IMR-90 (cell line): Measurements from ENCODE around the gene TSC2. TPM values are rescaled to one million over a fixed set of nuclear protein-coding genes. Genes with fewer than 3 reads are reported as not detected.

Experiments
- ATAC-seq: fragments of 200-7000 bp; cut with Tn5 transposase; 2 replicates; pipeline ENCODE4 v1.9.1; 2020; ENCODE audit warnings: low read depth, mild to moderate bottlenecking, moderate library complexity
- BruUV-seq: library from RNA; stranded (reverse); fragments of 400-500 nt; replicated peaks from 2 replicates; lab custom pipeline; 2021; lab: Mats Ljungman, UMichigan
- CTCF ChIA-PET: fragments of 300-600 bp; formaldehyde crosslinking; extraction: SDS; loops from one replicate; lab custom pipeline; 2021; ENCODE audit warnings: antibody characterized with exemption; lab: Yijun Ruan, JAX
- POLR2A ChIA-PET: fragments of 300-600 bp; sonication (Branson Sonifier 250); formaldehyde crosslinking; loops from one replicate; lab custom pipeline; 2022; ENCODE audit warnings: antibody characterized with exemption; ENCODE audit not compliant: unreplicated experiment; lab: Charles Lee
- DNase-seq: peaks from one replicate; pipeline ENCODE4 v3.0.0; 2013
- H2AFZ ChIP-seq: replicated peaks from 2 replicates; pipeline ENCODE3; 2013; ENCODE audit warnings: low read length, mild to moderate bottlenecking; ENCODE audit not compliant: poor library complexity
- H2AK5ac ChIP-seq: 2 replicates; pipeline ENCODE4 v1.6.1; 2013; ENCODE audit warnings: low read depth, low read length, inconsistent platforms
- H2AK9ac ChIP-seq: replicated peaks from 2 replicates; pipeline ENCODE3; 2013; ENCODE audit warnings: mild to moderate bottlenecking, low read depth, low read length, moderate library complexity; ENCODE audit not compliant: poor library complexity
- H2BK120ac ChIP-seq: 2 replicates; pipeline ENCODE4 v1.6.1; 2013; ENCODE audit warnings: low read depth, low read length, inconsistent platforms
- H2BK15ac ChIP-seq: 3 replicates; pipeline ENCODE4 v1.6.1; 2013; ENCODE audit warnings: low read depth, low read length, inconsistent platforms
- H2BK20ac ChIP-seq: 2 replicates; pipeline ENCODE4 v1.6.1; 2013; ENCODE audit warnings: low read depth, mild to moderate bottlenecking, inconsistent platforms, low read length, moderate library complexity
- H2BK5ac ChIP-seq: 2 replicates; pipeline ENCODE4 v1.6.1; 2013; ENCODE audit warnings: mild to moderate bottlenecking, low read depth, low read length, inconsistent platforms; ENCODE audit not compliant: poor library complexity, severe bottlenecking
- H3K14ac ChIP-seq: replicated peaks from 2 replicates; pipeline ENCODE4 v1.6.1; 2013; ENCODE audit warnings: low read depth, low read length, inconsistent platforms
- H3K18ac ChIP-seq: 2 replicates; pipeline ENCODE4 v1.6.1; 2013; ENCODE audit warnings: low read depth, low read length, control low read depth
- H3K23ac ChIP-seq: 2 replicates; pipeline ENCODE4 v1.6.1; 2013; ENCODE audit warnings: low read depth, low read length, inconsistent platforms
- H3K27ac ChIP-seq: 2 replicates; pipeline ENCODE4 v1.5.1; 2013; ENCODE audit warnings: mild to moderate bottlenecking, control low read depth, low read length; ENCODE audit not compliant: insufficient read depth
- H3K27me3 ChIP-seq: 2 replicates; pipeline ENCODE4 v1.6.1; 2013; ENCODE audit warnings: low read length; ENCODE audit not compliant: control insufficient read depth, insufficient read depth
- H3K36me3 ChIP-seq: 2 replicates; pipeline ENCODE4 v1.6.1; 2013; ENCODE audit warnings: low read length, mixed read lengths; ENCODE audit not compliant: control insufficient read depth, insufficient read depth
- H3K4ac ChIP-seq: 2 replicates; pipeline ENCODE4 v1.6.1; 2013; ENCODE audit warnings: low read depth, low read length, inconsistent platforms
- H3K4me1 ChIP-seq: 2 replicates; pipeline ENCODE4 v1.6.1; 2013; ENCODE audit warnings: low read length, mixed read lengths; ENCODE audit not compliant: control insufficient read depth, insufficient read depth
- H3K4me2 ChIP-seq: 2 replicates; pipeline ENCODE4 v1.6.1; 2013; ENCODE audit warnings: low read depth, mild to moderate bottlenecking, control low read depth, low read length, moderate library complexity
- H3K4me3 ChIP-seq: 2 replicates; pipeline ENCODE4 v1.5.1; 2013; ENCODE audit warnings: low read depth, mild to moderate bottlenecking, control low read depth, low read length, moderate library complexity; ENCODE audit not compliant: insufficient read depth
- H3K56ac ChIP-seq: 2 replicates; pipeline ENCODE4 v1.6.1; 2013; ENCODE audit warnings: low read length, inconsistent platforms; ENCODE audit not compliant: insufficient read depth; ENCODE audit errors: extremely low read depth
- H3K79me1 ChIP-seq, 2 experiments: 2 replicates each; pipeline ENCODE4 v1.6.1; 2013; ENCODE audit warnings: low read length in 2 of 2, inconsistent platforms in 1 of 2, low read depth in 1 of 2
- H3K9ac ChIP-seq: 2 replicates; pipeline ENCODE4 v1.6.1; 2013; ENCODE audit warnings: low read depth, low read length, control low read depth
- H3K9me1 ChIP-seq: 2 replicates; pipeline ENCODE4 v1.6.1; 2013; ENCODE audit warnings: low read length, inconsistent platforms; ENCODE audit not compliant: insufficient read depth
- H3K9me3 ChIP-seq: 2 replicates; pipeline ENCODE4 v1.6.1; 2013; ENCODE audit warnings: low read length; ENCODE audit not compliant: control insufficient read depth, insufficient read depth
- H4K20me1 ChIP-seq: 2 replicates; pipeline ENCODE4 v1.6.1; 2013; ENCODE audit warnings: low read length, inconsistent platforms; ENCODE audit not compliant: insufficient read depth
- H4K5ac ChIP-seq: 2 replicates; pipeline ENCODE4 v1.6.1; 2013; ENCODE audit warnings: mild to moderate bottlenecking, low read depth, low read length, control low read depth
- H4K8ac ChIP-seq, 2 experiments: 2 replicates each; pipeline ENCODE4 v1.6.1; 2013; ENCODE audit warnings: low read depth in 2 of 2, low read length in 2 of 2, control low read depth in 1 of 2, inconsistent platforms in 1 of 2
- H4K91ac ChIP-seq: 2 replicates; pipeline ENCODE4 v1.6.1; 2013; ENCODE audit warnings: low read depth, low read length, inconsistent platforms; ENCODE audit not compliant: insufficient read depth
- CHD1 ChIP-seq: IDR thresholded peaks from 2 replicates; pipeline ENCODE4 v1.6.1; 2012; ENCODE audit warnings: low read depth, low read length, improper control_type of control experiment
- ELK1 ChIP-seq: fragments of 150-350 bp; IDR thresholded peaks from 2 replicates; pipeline ENCODE4 v1.6.1; 2016; ENCODE audit warnings: low read depth, mild to moderate bottlenecking, low read length, moderate library complexity, borderline replicate concordance
- FOS ChIP-seq: fragments of 150-350 bp; IDR thresholded peaks from 2 replicates; pipeline ENCODE4 v1.6.1; 2016; ENCODE audit warnings: low read depth, low read length
- MXI1 ChIP-seq: IDR thresholded peaks from 2 replicates; pipeline ENCODE4 v1.6.1; 2012; ENCODE audit warnings: low read depth, mild to moderate bottlenecking, low read length, moderate library complexity, borderline replicate concordance
- POLR2A ChIP-seq: IDR thresholded peaks from 2 replicates; pipeline ENCODE4 v1.6.1; 2012; ENCODE audit warnings: mild to moderate bottlenecking, low read depth, low read length
- RFX5 ChIP-seq: IDR thresholded peaks from 2 replicates; pipeline ENCODE4 v1.8.0; 2012; ENCODE audit warnings: low read depth, mild to moderate bottlenecking, low read length, moderate library complexity
- WGBS, 2 experiments: methylation state at CpG; one replicate each; pipeline versions ENCODE4 v1.1.5 to v1.1.7; 2013; ENCODE audit warnings: missing lambda C conversion rate in 2 of 2; ENCODE audit not compliant: insufficient read length in 1 of 2; ENCODE audit errors: extremely low coverage in 2 of 2; 5-methylcytosine and 5-hydroxymethylcytosine counted together
- dilution Hi-C: fragments of 300-500 bp; cut with HindIII; formaldehyde crosslinking; loops from one replicate; pipeline ENCODE4 v1.14.3; 2018; ENCODE audit warnings: low sequenced_read_pairs; ENCODE audit not compliant: unreplicated experiment
- in situ Hi-C: fragments of 300-500 bp; cut with MboI; formaldehyde crosslinking; loops from 3 replicates; pipeline ENCODE4 v1.14.3; 2019; ENCODE audit warnings: low sequenced_read_pairs, inconsistent platforms, mixed read lengths
- intact Hi-C: fragments of 100-400 bp; cut with micrococcal nuclease; formaldehyde crosslinking; loops from 2 replicates; pipeline ENCODE4 v1.10.0; 2022
- polyA plus RNA-seq, 3 experiments: library from polyadenylated mRNA; depleted of rRNA; stranded (reverse); fragments of >200 nt; gene quantifications; 2 replicates each; pipeline ENCODE4 v1.2.3, GENCODE V29; 2012; ENCODE audit warnings: low replicate concordance in 1 of 3
- total RNA-seq: library from RNA; depleted of rRNA; stranded (reverse); fragments of >200 nt; gene quantifications from 2 replicates; pipeline ENCODE4 v1.2.3, GENCODE V29; 2012

The TSC2 gene
- total and polyA plus RNA-seq, 2 of the 4 experiments (the other 2 are of a cell fraction) = 31.4 to 88.6 TPM

DNA sequence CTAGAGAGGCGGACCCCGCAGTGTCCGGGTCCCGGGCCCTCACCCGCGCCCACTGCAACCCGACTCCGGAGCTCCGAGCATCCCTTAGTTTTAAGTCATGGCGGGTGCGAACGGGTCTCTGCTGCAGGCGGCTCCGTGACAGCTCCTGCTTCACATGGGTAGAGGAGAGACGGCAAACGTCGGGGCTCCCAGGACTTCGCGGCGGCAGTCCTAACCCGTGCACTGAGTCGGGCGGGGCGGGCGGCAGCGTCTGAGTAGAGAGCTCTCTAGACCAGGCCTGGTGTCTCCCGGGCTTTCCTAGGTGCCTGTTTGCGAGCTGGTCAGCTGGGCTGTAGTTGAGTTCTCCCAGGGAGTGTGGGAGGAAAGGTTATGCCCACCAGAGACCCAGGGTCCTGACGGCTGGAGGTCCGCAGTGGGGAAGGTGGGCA is 345 bp downstream of the TSC2 start:
- Histone ChIP-seq H3K56ac (peak overlapping the region; percentile 54), H4K5ac (no peak overlapping the region), H2BK20ac (no peak overlapping the region), H2AK9ac (peak overlapping the region; percentile 93), H3K23ac (peak overlapping the region; percentile 74), H3K9me3 (no peaks in the 10 kb centered on the region), H3K9ac (peak overlapping the region; percentile 79), H3K36me3 (peaks cover 26% of the 10 kb centered on the region), H3K14ac (peak overlapping the region; percentile 86), H2BK15ac (no peak overlapping the region), H3K18ac (no peak overlapping the region), H3K4ac (peak overlapping the region; percentile 72), H4K8ac (peak overlapping the region in 1 of 2 experiments; percentile 58; a peak in 1 of 4 replicates), H4K91ac (no peak overlapping the region), H3K4me3 (peak overlapping the region; percentile 67), H3K4me2 (peak overlapping the region; percentile 75), H3K79me1 (peaks cover 27 to 60% of the 10 kb centered on the region in 2 experiments), H3K4me1 (peaks cover 11% of the 10 kb centered on the region), H4K20me1 (no peaks in the 10 kb centered on the region; the same call in none of the 2 replicates), H3K27me3 (no peaks in the 10 kb centered on the region), H2AK5ac (peak overlapping the region; percentile 66; the same call in 1 of the 2 replicates), H3K27ac (peak overlapping the region; percentile 34), H2BK5ac (no peak overlapping the region), H3K9me1 (peaks cover 10% of the 10 kb centered on the region), H2AFZ (peak overlapping the region; percentile 93), H2BK120ac (no peak overlapping the region)
- WGBS, 2 experiments = 1% methylated on average over 20 of the region's 30 CpGs; no CpG with 5 or more reads in 1 of the 2 experiments
- no peak for DNase-seq
- POLR2A ChIA-PET = no interaction called here
- no TSS peak for BruUV-seq
- peak; percentile 30 for ATAC-seq
- TF ChIP-seq POLR2A (no peak), CHD1 (no peak; the same call in 1 of the 2 replicates), MXI1 (no peak), FOS (no peak), RFX5 (no peak), ELK1 (no peak)
- intact Hi-C loops = no loop called here
- in situ Hi-C loops = no loop called here
- CTCF ChIA-PET = interaction anchor here (0.9 to 1.3 kb wide), 2 partner anchors 30 to 92 kb away, joined by 3 to 6 read pairs; no protein-coding TSS in a partner anchor
- dilution Hi-C loops = no loop called here
